T-helper 1 cell treated with Interleukin-12 subunit alpha and Interleukin-12 subunit beta and Interleukin-4 antibody, amounts not matched to agents 30 ng/mL and 1 ng/mL, for 36 hours (primary cell): ENCODE measurements around the gene GUCY2D. TPM values are rescaled to one million over a fixed set of nuclear protein-coding genes. Genes with fewer than 3 reads are reported as not detected.

ENCODE experiments used
- intact Hi-C: fragments of 100-400 bp; cut with micrococcal nuclease; formaldehyde crosslinking; loops from one replicate; pipeline ENCODE4 v1.15.1; 2024
- total RNA-seq: library from RNA; stranded (reverse); gene quantifications from 2 replicates; pipeline ENCODE4 v1.2.3, GENCODE V29; 2022

The GUCY2D gene
- total RNA-seq, 1 donor from 2014 or later, result not detected

GRCh38 chr17:7989781-7990655, 12.4 kb upstream of the GUCY2D start:
- intact Hi-C loops, result loop anchor here (1.0 to 2.0 kb wide), 8 partner anchors 51 to 247 kb away; partner anchors contain the start of gene NAA38

- intact Hi-C loops, result no loop called here
Observed at GRCh38 chr17:7992516-7992915, 9.9 kb upstream of the GUCY2D start.

GRCh38 chr17:7992924-7993323, 9.5 kb upstream of the GUCY2D start:
- intact Hi-C loops, result no loop called here

GRCh38 chr17:7993972-7994589, 8.3 kb upstream of the GUCY2D start:
- intact Hi-C loops, result no loop called here

- intact Hi-C loops, result no loop called here
Observed at GRCh38 chr17:7995724-7996123, 6.7 kb upstream of the GUCY2D start.

GRCh38 chr17:7997186-7997585, 5.2 kb upstream of the GUCY2D start:
- intact Hi-C loops, result no loop called here

- intact Hi-C loops, result no loop called here
Observed at GRCh38 chr17:8002721-8003593, 542 bp downstream of the GUCY2D start.

GRCh38 chr17:8003594-8004181, 1.3 kb downstream of the GUCY2D start:
- intact Hi-C loops, result no loop called here

- intact Hi-C loops, result no loop called here
Observed at GRCh38 chr17:8004899-8005298, 2.5 kb downstream of the GUCY2D start.

GRCh38 chr17:8005357-8005756, 2.9 kb downstream of the GUCY2D start:
- intact Hi-C loops, result no loop called here

- intact Hi-C loops, result no loop called here
Observed at GRCh38 chr17:8005967-8006730, 3.7 kb downstream of the GUCY2D start.

GRCh38 chr17:8006836-8007680, 4.6 kb downstream of the GUCY2D start:
- intact Hi-C loops, result no loop called here

GRCh38 chr17:8007836-8008235, 5.4 kb downstream of the GUCY2D start:
- intact Hi-C loops, result no loop called here

- intact Hi-C loops, result no loop called here
Observed at GRCh38 chr17:8012045-8012580, 9.7 kb downstream of the GUCY2D start.

- intact Hi-C loops, result no loop called here
Observed at GRCh38 chr17:8012996-8013640, 10.7 kb downstream of the GUCY2D start.

- intact Hi-C loops, result no loop called here
Observed at GRCh38 chr17:8013731-8014557, 11.5 kb downstream of the GUCY2D start.

GRCh38 chr17:8014558-8014850, 12.1 kb downstream of the GUCY2D start:
- intact Hi-C loops, result no loop called here
